ENCODE measurements around the gene GBX2. TPM values are rescaled to one million over a fixed set of nuclear protein-coding genes. Genes with fewer than 3 reads are reported as not detected.

GBX2 gene
- total and polyA plus RNA-seq, 2 experiments from 2014 or later: 0.99 to 1.3 TPM

DNA sequence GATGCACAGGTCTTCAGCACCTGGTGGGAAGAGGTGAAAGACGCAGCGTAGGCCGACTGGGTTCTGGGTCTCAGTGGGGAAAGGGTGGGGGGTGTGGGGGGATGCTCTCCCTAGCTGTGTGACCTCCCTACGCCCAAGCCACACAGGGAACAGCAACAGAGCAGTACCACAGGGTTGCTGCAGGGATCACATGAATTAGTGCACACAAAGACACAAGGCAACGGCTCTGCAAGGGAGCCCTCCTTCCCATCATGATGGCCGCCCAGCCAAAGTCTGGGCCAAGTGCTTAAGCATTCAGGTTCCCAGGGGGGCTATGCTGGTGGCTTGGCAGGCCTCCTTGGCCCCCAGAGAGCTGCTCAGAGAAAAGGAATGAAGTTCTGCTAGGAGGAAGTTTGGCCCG, 28.2 kb upstream of the GBX2 start:
- TF ChIP-seq, protein P1, sequence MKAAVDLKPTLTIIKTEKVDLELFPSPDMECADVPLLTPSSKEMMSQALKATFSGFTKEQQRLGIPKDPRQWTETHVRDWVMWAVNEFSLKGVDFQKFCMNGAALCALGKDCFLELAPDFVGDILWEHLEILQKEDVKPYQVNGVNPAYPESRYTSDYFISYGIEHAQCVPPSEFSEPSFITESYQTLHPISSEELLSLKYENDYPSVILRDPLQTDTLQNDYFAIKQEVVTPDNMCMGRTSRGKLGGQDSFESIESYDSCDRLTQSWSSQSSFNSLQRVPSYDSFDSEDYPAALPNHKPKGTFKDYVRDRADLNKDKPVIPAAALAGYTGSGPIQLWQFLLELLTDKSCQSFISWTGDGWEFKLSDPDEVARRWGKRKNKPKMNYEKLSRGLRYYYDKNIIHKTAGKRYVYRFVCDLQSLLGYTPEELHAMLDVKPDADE (IDR thresholded peaks at IDR 0.05): no peak
- no peak for TF ChIP-seq POLR2AphosphoS5 (IDR thresholded peaks at IDR 0.05; ENCODE audit: low read depth)
- no peak for TF ChIP-seq JUNB (IDR thresholded peaks at IDR 0.05; ENCODE audit: unreplicated experiment)
- TF ChIP-seq REST (IDR thresholded peaks at IDR 0.05; ENCODE audit: unreplicated experiment): no peak
- no peak for TF ChIP-seq EZH2phosphoT487 (IDR thresholded peaks at IDR 0.05; ENCODE audit: unreplicated experiment)
- no peak for TF ChIP-seq ZNF462 (CRISPR knock-in tag; IDR thresholded peaks at IDR 0.05)
- no peak for TF ChIP-seq CTCF (conservative IDR thresholded peaks at IDR 0.05; ENCODE audit: low read depth in 2 of 2)
- no peak for TF ChIP-seq NANOG (IDR thresholded peaks at IDR 0.05; ENCODE audit: borderline replicate concordance)
- TF ChIP-seq ZNF114 (CRISPR knock-in tag; IDR thresholded peaks at IDR 0.05): no peak
- H4K20me1 ChIP-seq (replicated peaks; ENCODE audit: insufficient read depth): no peaks in the 10 kb centered on the region
- H3F3A ChIP-seq (replicated peaks; ENCODE audit: low read depth): no peaks in the 10 kb centered on the region
- no peak overlapping the region for H3K4me3 ChIP-seq
- Mint-ChIP-seq H3K36me3 (ENCODE audit: low read depth) (no peaks in the 10 kb centered on the region), H3K9me3 (no peaks in the 10 kb centered on the region), H3K4me3 (no peak overlapping the region), H3K4me1 (no peaks in the 10 kb centered on the region; the same call in 2 of the 3 replicates), H3K27me3 (ENCODE audit: insufficient read depth, low read depth, poor library complexity) (peaks cover 10% of the 10 kb centered on the region), H3K27ac (no peak overlapping the region)
- DNase-seq (ENCODE audit: low spot score) (no peak), ATAC-seq (no peak)
- no peaks in the 10 kb centered on the region for H3K27me3 ChIP-seq (ENCODE audit: insufficient read depth)
- H3K4me1 ChIP-seq (ENCODE audit: insufficient read depth): no peaks in the 10 kb centered on the region; the same call in 1 of the 2 replicates
- H2AFZ ChIP-seq: 0 out of 2 replicates have a peak overlapping the region, but pooled peaks have one; percentile 10
- no peaks in the 10 kb centered on the region for H3K79me2 ChIP-seq (replicated peaks; ENCODE audit: insufficient read depth)
- no peaks in the 10 kb centered on the region for H3K36me3 ChIP-seq (ENCODE audit: insufficient read depth)
- H3K4me2 ChIP-seq: no peak overlapping the region
- no peaks in the 10 kb centered on the region for H3K9me2 ChIP-seq (ENCODE audit: insufficient read depth)
- H3K27ac ChIP-seq (ENCODE audit: low read depth): no peak overlapping the region
